Loucy (cell line): ENCODE results near the gene PKLR.
"Not testable (repeated sequence)": the region's sequence is repeated elsewhere in the genome, so short reads cannot be mapped to it uniquely, and the experiment has no call there.

Experiments used
- H2AFZ ChIP-seq: fragments of 200-600 bp; sonication (generic); 2 replicates; pipeline ENCODE4 v1.6.0; 2016; ENCODE audit warnings: antibody characterized with exemption, mild to moderate bottlenecking, low read length, moderate library complexity
- H3F3A ChIP-seq: fragments of 200-600 bp; 2 replicates; pipeline ENCODE4 v1.6.0; 2016; ENCODE audit warnings: antibody characterized with exemption, low read depth, mild to moderate bottlenecking
- H3K27me3 ChIP-seq: fragments of 200-600 bp; sonication (generic); 2 replicates; pipeline ENCODE4 v1.6.1; 2014; ENCODE audit warnings: low read length, mild to moderate bottlenecking; ENCODE audit not compliant: insufficient read depth, poor library complexity, severe bottlenecking
- H3K36me3 ChIP-seq: fragments of 200-600 bp; sonication (generic); 2 replicates; pipeline ENCODE4 v1.6.1; 2016; ENCODE audit warnings: low read length; ENCODE audit not compliant: insufficient read depth
- H3K4me1 ChIP-seq: fragments of 200-600 bp; sonication (generic); 2 replicates; pipeline ENCODE4 v1.5.1; 2014; ENCODE audit warnings: low read length, mild to moderate bottlenecking; ENCODE audit not compliant: insufficient read depth, poor library complexity, severe bottlenecking
- H3K4me2 ChIP-seq: fragments of 200-600 bp; sonication (generic); 2 replicates; pipeline ENCODE4 v1.6.0; 2014; ENCODE audit warnings: antibody characterized with exemption, low read length, low read depth, mild to moderate bottlenecking; ENCODE audit not compliant: poor library complexity, severe bottlenecking
- H3K4me3 ChIP-seq: fragments of 200-600 bp; sonication (generic); 2 replicates; pipeline ENCODE4 v1.5.1; 2014; ENCODE audit warnings: low read length, mild to moderate bottlenecking, mixed read lengths; ENCODE audit not compliant: poor library complexity, severe bottlenecking
- H3K79me2 ChIP-seq: fragments of 200-600 bp; sonication (generic); 2 replicates; pipeline ENCODE4 v1.6.1; 2014; ENCODE audit warnings: low read length; ENCODE audit not compliant: insufficient read depth
- H3K9ac ChIP-seq: fragments of 200-600 bp; sonication (generic); 2 replicates; pipeline ENCODE4 v1.6.0; 2014; ENCODE audit warnings: mild to moderate bottlenecking, low read depth, low read length, moderate library complexity; ENCODE audit not compliant: poor library complexity, severe bottlenecking
- H3K9me2 ChIP-seq: fragments of 200-600 bp; sonication (generic); replicated peaks from 2 replicates; pipeline ENCODE4 v1.6.1; 2016; ENCODE audit warnings: low read depth, low read length, mixed read lengths
- H3K9me3 ChIP-seq: fragments of 200-600 bp; sonication (generic); 2 replicates; pipeline ENCODE4 v1.6.1; 2014; ENCODE audit warnings: mild to moderate bottlenecking, antibody characterized with exemption, low read length, low read depth; ENCODE audit not compliant: insufficient read depth
- H4K20me1 ChIP-seq: fragments of 200-600 bp; sonication (generic); 2 replicates; pipeline ENCODE4 v1.6.0; 2014; ENCODE audit warnings: antibody characterized with exemption, low read length, mild to moderate bottlenecking; ENCODE audit not compliant: insufficient read depth, poor library complexity, severe bottlenecking
- CTCF ChIP-seq: fragments of 200-600 bp; sonication (generic); conservative IDR thresholded peaks from 2 replicates; pipeline ENCODE4 v1.5.1; 2014; ENCODE audit warnings: mild to moderate bottlenecking, antibody characterized with exemption, low read length
- EZH2phosphoT487 ChIP-seq: fragments of 200-600 bp; IDR thresholded peaks from 2 replicates; pipeline ENCODE4 v1.6.1; 2018; ENCODE audit warnings: antibody characterized with exemption, mild to moderate bottlenecking, moderate library complexity, borderline replicate concordance

Gene PKLR

GRCh38 chr1:155334962-155335361 lies 33.7 kb upstream of the PKLR start:
- H2AFZ ChIP-seq = no peak overlapping the region
- no peaks in the 10 kb centered on the region for H3K4me1 ChIP-seq
- H3K9me3 ChIP-seq = no peaks in the 10 kb centered on the region
- no peaks in the 10 kb centered on the region for H3F3A ChIP-seq
- no peaks in the 10 kb centered on the region for H3K79me2 ChIP-seq
- H3K9ac ChIP-seq = no peak overlapping the region
- no peak overlapping the region for H3K4me3 ChIP-seq
- peaks cover 51% of the 10 kb centered on the region for H3K36me3 ChIP-seq
- no peaks in the 10 kb centered on the region for H3K27me3 ChIP-seq
- H3K4me2 ChIP-seq = no peak overlapping the region
- no peaks in the 10 kb centered on the region for H3K9me2 ChIP-seq
- TF ChIP-seq EZH2phosphoT487 = no peak
- TF ChIP-seq CTCF = no peak
- no peaks in the 10 kb centered on the region for H4K20me1 ChIP-seq

- Histone ChIP-seq H3F3A (0 out of 2 replicates have a peak, but pooled peaks cover 6% of the 10 kb centered on the region), H3K9me2 (no peaks in the 10 kb centered on the region), H2AFZ (no peak overlapping the region), H4K20me1 (no peaks in the 10 kb centered on the region), H3K4me1 (peaks cover 12% of the 10 kb centered on the region), H3K4me3 (no peak overlapping the region), H3K4me2 (no peak overlapping the region), H3K9me3 (no peaks in the 10 kb centered on the region), H3K79me2 (peaks cover 2% of the 10 kb centered on the region), H3K36me3 (peaks cover 16% of the 10 kb centered on the region; the same call in 1 of the 2 replicates), H3K27me3 (no peaks in the 10 kb centered on the region), H3K9ac (no peak overlapping the region)
- TF ChIP-seq CTCF (no peak), EZH2phosphoT487 (no peak)
Measured at GRCh38 chr1:155329980-155330598, 28.9 kb upstream of the PKLR start.

- not testable (repeated sequence) for H3K27me3 ChIP-seq, H3K9me3 ChIP-seq, H3K4me3 ChIP-seq, H3K9me2 ChIP-seq, H4K20me1 ChIP-seq, H3K79me2 ChIP-seq, H2AFZ ChIP-seq, H3F3A ChIP-seq, H3K4me2 ChIP-seq, H3K36me3 ChIP-seq, H3K9ac ChIP-seq
- peaks cover 20% of the 10 kb centered on the region for H3K4me1 ChIP-seq
Measured at GRCh38 chr1:155328856-155329255, 27.6 kb upstream of the PKLR start.

- Histone ChIP-seq H3K4me1 (peaks cover 20% of the 10 kb centered on the region), H3K9me3 (no peaks in the 10 kb centered on the region), H3K36me3 (peaks cover 9% of the 10 kb centered on the region; the same call in 1 of the 2 replicates), H3F3A (0 out of 2 replicates have a peak, but pooled peaks cover 6% of the 10 kb centered on the region), H3K79me2 (peaks cover 10% of the 10 kb centered on the region), H3K4me2 (no peak overlapping the region), H3K9me2 (no peaks in the 10 kb centered on the region), H3K9ac (no peak overlapping the region), H4K20me1 (no peaks in the 10 kb centered on the region), H3K4me3 (no peak overlapping the region), H3K27me3 (no peaks in the 10 kb centered on the region), H2AFZ (no peak overlapping the region)
- TF ChIP-seq CTCF = no peak
- no peak for TF ChIP-seq EZH2phosphoT487
Measured at GRCh38 chr1:155327981-155328380, 26.7 kb upstream of the PKLR start.
